UCSD-AML1 (cell line): Measurements from ENCODE around the gene PLCH2.
"Not testable (repeated sequence)": the region's sequence is repeated elsewhere in the genome, so short reads cannot be mapped to it uniquely, and the experiment has no call there.

Experiments
- DNase-seq: peaks from one replicate; lab custom pipeline; 2025; ENCODE audit not compliant: unreplicated experiment; lab: John Stamatoyannopoulos, UW

Gene PLCH2

GRCh38 chr1:2543543-2544092 lies 67.5 kb downstream of the PLCH2 start:
- peak; percentile 34 for DNase-seq

GRCh38 chr1:2544093-2544874 lies 68.2 kb downstream of the PLCH2 start:
- no peak for DNase-seq

- no peak for DNase-seq
Observed at GRCh38 chr1:2544875-2545640, 69.0 kb downstream of the PLCH2 start.

- DNase-seq: peak; percentile 92
Observed at GRCh38 chr1:2545754-2546514, 69.8 kb downstream of the PLCH2 start.

GRCh38 chr1:2546515-2547209 lies 70.6 kb downstream of the PLCH2 start:
- DNase-seq: peak; percentile 90

GRCh38 chr1:2547210-2548067 lies 71.3 kb downstream of the PLCH2 start:
- no peak for DNase-seq

- peak; percentile 82 for DNase-seq
Observed at GRCh38 chr1:2548068-2548589, 72.0 kb downstream of the PLCH2 start.

GRCh38 chr1:2549367-2550029 lies 73.4 kb downstream of the PLCH2 start:
- not testable (repeated sequence) for DNase-seq

- DNase-seq: not testable (repeated sequence)
Observed at GRCh38 chr1:2550309-2550861, 74.3 kb downstream of the PLCH2 start.

- not testable (repeated sequence) for DNase-seq
Observed at GRCh38 chr1:2551544-2551943, 75.5 kb downstream of the PLCH2 start.

GRCh38 chr1:2552189-2552588 lies 76.1 kb downstream of the PLCH2 start:
- DNase-seq: no peak

- not testable (repeated sequence) for DNase-seq
Observed at GRCh38 chr1:2553076-2553475, 77.0 kb downstream of the PLCH2 start.

- no peak for DNase-seq
Observed at GRCh38 chr1:2553871-2554620, 78.0 kb downstream of the PLCH2 start.

- DNase-seq: peak; percentile 69
Observed at GRCh38 chr1:2554621-2555387, 78.7 kb downstream of the PLCH2 start.
